HUES6 (cell line): ENCODE data around the gene NCR2.

ENCODE experiments used
- H3K27ac ChIP-seq: 2 replicates; pipeline ENCODE4 v1.7.0; 2013; ENCODE audit warnings: low read depth, mild to moderate bottlenecking, low read length, inconsistent platforms
- H3K27me3 ChIP-seq: 2 replicates; pipeline ENCODE4 v1.6.1; 2013; ENCODE audit warnings: low read length; ENCODE audit not compliant: control insufficient read depth, insufficient read depth
- H3K36me3 ChIP-seq: 2 replicates; pipeline ENCODE4 v1.6.1; 2013; ENCODE audit warnings: low read length; ENCODE audit not compliant: control insufficient read depth, insufficient read depth
- H3K4me1 ChIP-seq: 2 replicates; pipeline ENCODE4 v1.6.1; 2013; ENCODE audit warnings: low read length; ENCODE audit not compliant: control insufficient read depth, insufficient read depth
- H3K4me3 ChIP-seq: 2 replicates; pipeline ENCODE4 v1.5.1; 2013; ENCODE audit warnings: low read depth, low read length
- H3K9ac ChIP-seq: one replicate; pipeline ENCODE4 v1.6.1; 2013; ENCODE audit warnings: mild to moderate bottlenecking, low read length
- H3K9me3 ChIP-seq: 2 replicates; pipeline ENCODE4 v1.6.1; 2013; ENCODE audit warnings: low read depth, low read length; ENCODE audit not compliant: control insufficient read depth, insufficient read depth

NCR2 gene

GRCh38 chr6:41332241-41332640 is 3.2 kb upstream of the NCR2 start:
- H3K4me1 ChIP-seq: no peaks in the 10 kb centered on the region
- no peaks in the 10 kb centered on the region for H3K36me3 ChIP-seq
- no peak overlapping the region for H3K9ac ChIP-seq
- H3K4me3 ChIP-seq: no peak overlapping the region
- no peaks in the 10 kb centered on the region for H3K9me3 ChIP-seq
- no peak overlapping the region for H3K27ac ChIP-seq
- H3K27me3 ChIP-seq: no peaks in the 10 kb centered on the region

GRCh38 chr6:41332842-41333736 is 2.3 kb upstream of the NCR2 start:
- no peaks in the 10 kb centered on the region for H3K9me3 ChIP-seq
- no peak overlapping the region for H3K27ac ChIP-seq
- no peaks in the 10 kb centered on the region for H3K27me3 ChIP-seq
- H3K4me3 ChIP-seq: no peak overlapping the region
- H3K36me3 ChIP-seq: no peaks in the 10 kb centered on the region
- H3K9ac ChIP-seq: no peak overlapping the region
- H3K4me1 ChIP-seq: no peaks in the 10 kb centered on the region

- Histone ChIP-seq H3K36me3 (no peaks in the 10 kb centered on the region), H3K9ac (no peak overlapping the region), H3K27me3 (no peaks in the 10 kb centered on the region), H3K4me3 (no peak overlapping the region), H3K9me3 (no peaks in the 10 kb centered on the region), H3K4me1 (no peaks in the 10 kb centered on the region), H3K27ac (no peak overlapping the region)
These were observed 847 bp upstream of the NCR2 start for GRCh38 chr6:41334482-41335040.

GRCh38 chr6:41335943-41336342 is 535 bp downstream of the NCR2 start:
- H3K9me3 ChIP-seq: no peaks in the 10 kb centered on the region
- no peak overlapping the region for H3K4me3 ChIP-seq
- no peaks in the 10 kb centered on the region for H3K36me3 ChIP-seq
- H3K9ac ChIP-seq: no peak overlapping the region
- H3K27ac ChIP-seq: no peak overlapping the region
- H3K27me3 ChIP-seq: 0 out of 2 replicates have a peak, but pooled peaks cover 4% of the 10 kb centered on the region
- H3K4me1 ChIP-seq: no peaks in the 10 kb centered on the region

- no peaks in the 10 kb centered on the region for H3K9me3 ChIP-seq
- no peak overlapping the region for H3K27ac ChIP-seq
- H3K9ac ChIP-seq: no peak overlapping the region
- H3K27me3 ChIP-seq: 0 out of 2 replicates have a peak, but pooled peaks cover 5% of the 10 kb centered on the region
- H3K4me3 ChIP-seq: no peak overlapping the region
- no peaks in the 10 kb centered on the region for H3K4me1 ChIP-seq
- no peaks in the 10 kb centered on the region for H3K36me3 ChIP-seq
These were observed 1.4 kb downstream of the NCR2 start for GRCh38 chr6:41336824-41337223.

- Histone ChIP-seq H3K4me3 (no peak overlapping the region), H3K27me3 (peaks cover 10% of the 10 kb centered on the region; the same call in 1 of the 2 replicates), H3K27ac (no peak overlapping the region), H3K9ac (no peak overlapping the region), H3K36me3 (no peaks in the 10 kb centered on the region), H3K9me3 (no peaks in the 10 kb centered on the region), H3K4me1 (peaks cover 3% of the 10 kb centered on the region; the same call in 1 of the 2 replicates)
These were observed 2.3 kb downstream of the NCR2 start for GRCh38 chr6:41337709-41338108.

GRCh38 chr6:41338659-41339058 is 3.3 kb downstream of the NCR2 start:
- Histone ChIP-seq H3K9ac (no peak overlapping the region), H3K4me3 (no peak overlapping the region), H3K9me3 (no peaks in the 10 kb centered on the region), H3K4me1 (peaks cover 4% of the 10 kb centered on the region; the same call in 1 of the 2 replicates), H3K27ac (no peak overlapping the region), H3K36me3 (no peaks in the 10 kb centered on the region), H3K27me3 (peaks cover 10% of the 10 kb centered on the region; the same call in 1 of the 2 replicates)

- Histone ChIP-seq H3K36me3 (no peaks in the 10 kb centered on the region), H3K4me3 (no peak overlapping the region), H3K9me3 (no peaks in the 10 kb centered on the region), H3K4me1 (peaks cover 4% of the 10 kb centered on the region; the same call in 1 of the 2 replicates), H3K27me3 (peaks cover 21% of the 10 kb centered on the region; the same call in 1 of the 2 replicates), H3K27ac (no peak overlapping the region), H3K9ac (no peak overlapping the region)
These were observed 6.2 kb downstream of the NCR2 start for GRCh38 chr6:41341580-41341979.

- Histone ChIP-seq H3K36me3 (no peaks in the 10 kb centered on the region), H3K9ac (no peak overlapping the region), H3K27ac (no peak overlapping the region), H3K9me3 (no peaks in the 10 kb centered on the region), H3K4me3 (no peak overlapping the region), H3K4me1 (peaks cover 4% of the 10 kb centered on the region; the same call in 1 of the 2 replicates), H3K27me3 (peaks cover 21% of the 10 kb centered on the region; the same call in 1 of the 2 replicates)
These were observed 6.8 kb downstream of the NCR2 start for GRCh38 chr6:41342241-41342640.

GRCh38 chr6:41343641-41344187 is 8.3 kb downstream of the NCR2 start:
- Histone ChIP-seq H3K4me1 (peaks cover 4% of the 10 kb centered on the region; the same call in 1 of the 2 replicates), H3K9me3 (peaks cover 12% of the 10 kb centered on the region), H3K4me3 (no peak overlapping the region), H3K36me3 (no peaks in the 10 kb centered on the region), H3K9ac (no peak overlapping the region), H3K27ac (no peak overlapping the region), H3K27me3 (peaks cover 21% of the 10 kb centered on the region; the same call in 1 of the 2 replicates)

- no peak overlapping the region for H3K9ac ChIP-seq
- no peak overlapping the region for H3K4me3 ChIP-seq
- H3K36me3 ChIP-seq: no peaks in the 10 kb centered on the region
- H3K27me3 ChIP-seq: peaks cover 28% of the 10 kb centered on the region; the same call in 1 of the 2 replicates
- no peak overlapping the region for H3K27ac ChIP-seq
- peaks cover 12% of the 10 kb centered on the region for H3K9me3 ChIP-seq
- peaks cover 4% of the 10 kb centered on the region; the same call in 1 of the 2 replicates for H3K4me1 ChIP-seq
These were observed 9.5 kb downstream of the NCR2 start for GRCh38 chr6:41344876-41345275.
